Stimulated activated CD8-positive, alpha-beta memory T cell treated with anti-CD3 and anti-CD28 coated beads, Interleukin-15, amount 100 ng/mL, for 4 hours (primary cell): ENCODE results near the gene DEGS2.

Source experiments
- DNase-seq, 2 donors: peaks; one replicate each; pipeline ENCODE4 v3.0.0-alpha.2; 2020; ENCODE audit warnings: low read depth in 2 of 2

Gene DEGS2

GRCh38 chr14:100132903-100133510 lies 26.4 kb downstream of the DEGS2 start:
- no peak for DNase-seq

GRCh38 chr14:100132161-100132902 lies 27.1 kb downstream of the DEGS2 start:
- DNase-seq, result no peak

GRCh38 chr14:100131181-100131580 lies 28.3 kb downstream of the DEGS2 start:
- no peak for DNase-seq

GRCh38 chr14:100130521-100130920 lies 28.9 kb downstream of the DEGS2 start:
- no peak for DNase-seq

DNA sequence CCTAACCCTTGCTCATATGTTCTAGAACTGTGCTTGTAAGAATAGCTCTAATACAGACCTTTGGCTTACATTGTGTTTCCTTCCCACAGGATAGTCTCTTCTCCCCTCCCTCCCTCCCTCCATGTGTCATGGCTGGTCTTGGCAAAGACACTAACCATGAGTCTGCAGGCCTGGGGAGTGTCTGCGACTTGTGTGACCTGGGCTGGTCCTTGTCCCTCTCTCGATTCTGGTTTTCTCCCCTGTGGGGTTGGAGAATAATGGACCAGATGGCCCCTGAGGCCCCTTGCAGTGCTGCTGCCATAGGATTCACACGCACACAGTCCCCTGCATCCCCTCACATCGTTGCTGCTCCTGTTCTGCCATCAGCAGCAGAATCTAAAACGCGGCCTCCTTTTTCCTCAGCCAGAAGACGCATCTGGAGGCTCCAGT lies 30.3 kb downstream of the DEGS2 start:
- DNase-seq, result no peak

GRCh38 chr14:100128688-100129087 lies 30.8 kb downstream of the DEGS2 start:
- DNase-seq, result no peak

- no peak for DNase-seq
Observed at GRCh38 chr14:100127853-100128455, 31.5 kb downstream of the DEGS2 start.

DNA sequence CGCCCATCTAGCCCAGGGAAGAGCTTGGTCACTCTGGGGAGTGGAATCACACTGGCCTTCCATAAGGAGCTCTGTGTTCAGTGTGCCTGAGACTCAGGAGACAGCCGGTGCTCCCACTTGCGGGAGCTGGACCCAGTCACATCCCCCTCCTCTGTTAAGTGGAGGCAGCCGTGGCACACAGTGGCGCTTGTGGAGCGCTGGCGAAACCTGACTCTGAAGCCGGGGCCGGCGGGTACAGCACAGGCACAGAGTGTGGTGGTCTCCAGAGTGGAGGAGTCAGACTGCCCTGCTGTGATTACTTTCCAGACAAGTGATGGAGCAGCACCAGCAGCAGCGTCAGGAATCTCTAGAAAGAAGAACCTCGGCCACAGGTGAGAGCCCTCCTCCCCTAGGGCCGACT lies 33.0 kb downstream of the DEGS2 start:
- DNase-seq, result no peak

DNA sequence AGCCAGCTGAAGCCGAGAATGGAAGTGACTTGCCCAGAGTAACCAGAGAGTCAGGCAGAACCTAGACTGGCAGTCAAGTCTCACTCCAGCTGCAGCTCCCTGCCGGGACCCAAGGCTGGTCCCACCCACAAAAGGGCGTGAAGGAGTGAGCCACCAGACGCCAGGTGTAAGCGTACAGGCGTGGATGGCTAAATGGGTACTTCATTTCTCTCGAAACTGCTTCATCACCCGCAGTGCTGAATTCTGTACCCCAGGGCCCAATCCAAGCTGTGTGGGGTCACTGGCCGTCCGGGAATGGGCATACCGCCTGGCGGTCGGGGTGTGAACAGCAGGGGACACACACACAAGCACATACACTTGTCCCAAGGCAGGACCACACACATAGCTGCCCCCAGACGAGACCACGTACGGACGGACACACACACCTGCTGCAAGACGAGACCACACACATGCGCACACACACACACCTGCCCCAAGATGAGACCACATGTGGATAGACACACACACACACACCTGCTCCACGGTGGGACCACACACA lies 34.8 kb downstream of the DEGS2 start:
- DNase-seq, result no peak

- no peak for DNase-seq
Observed at GRCh38 chr14:100123618-100124017, 35.8 kb downstream of the DEGS2 start.

GRCh38 chr14:100122481-100123223 lies 36.8 kb downstream of the DEGS2 start:
- no peak for DNase-seq

- DNase-seq, result no peak
Observed at GRCh38 chr14:100121643-100122480, 37.6 kb downstream of the DEGS2 start.

DNA sequence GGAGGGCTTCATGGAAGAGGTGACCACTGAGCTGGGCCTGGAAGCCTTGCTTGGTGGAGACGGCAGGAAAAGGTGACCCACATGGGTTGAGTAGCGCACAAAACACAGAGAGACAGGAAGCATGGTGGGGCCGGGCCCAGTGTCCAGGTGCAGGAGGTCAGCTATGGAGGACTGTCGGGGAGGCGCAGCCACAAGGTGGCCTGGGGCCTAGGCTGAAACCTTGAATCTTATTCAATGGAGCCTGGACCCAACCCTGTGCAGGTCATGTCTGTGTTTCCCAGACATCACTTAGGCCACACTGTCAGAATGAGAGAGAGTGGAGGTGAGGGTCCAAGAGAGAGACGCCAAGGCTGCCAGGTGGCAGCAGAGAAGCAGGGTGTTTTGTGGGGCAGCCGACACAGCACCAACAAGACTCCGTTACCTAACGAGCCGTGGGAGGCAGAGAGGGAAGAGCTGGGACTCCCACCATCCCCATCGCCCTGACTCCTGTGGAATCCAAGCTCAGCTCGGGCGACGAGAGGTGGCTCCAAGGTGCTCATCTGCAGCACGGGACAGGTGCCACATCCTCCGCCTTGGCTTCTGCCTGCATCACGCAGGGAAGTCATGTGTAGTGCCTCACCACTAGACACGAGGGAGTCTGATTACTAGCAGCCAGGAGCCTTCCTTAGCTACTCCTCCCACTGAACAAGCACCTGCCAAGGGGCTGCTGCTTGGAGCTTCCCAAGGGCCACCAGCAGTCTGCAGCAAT lies 38.7 kb downstream of the DEGS2 start:
- DNase-seq, result no peak

DNA sequence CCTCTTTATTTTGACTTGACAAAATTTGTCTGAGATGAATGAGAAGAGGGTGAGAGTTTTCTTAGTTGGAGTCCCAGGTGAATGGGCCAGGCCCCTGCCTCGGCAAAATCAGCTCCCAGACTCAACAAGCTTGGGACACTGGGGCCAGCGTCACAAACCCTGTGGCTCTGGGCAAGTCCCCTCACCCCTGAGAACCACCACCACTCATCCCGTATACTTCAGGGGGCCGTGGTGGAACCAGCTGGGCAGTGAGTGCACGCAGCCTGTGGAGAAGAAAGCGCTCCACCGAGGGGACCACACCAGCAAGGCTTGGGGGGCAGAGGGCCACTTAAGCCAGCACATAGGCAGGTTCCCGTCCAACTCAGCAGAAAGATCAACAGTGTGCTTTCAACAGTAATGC lies 40.2 kb downstream of the DEGS2 start:
- no peak for DNase-seq

- no peak for DNase-seq
Observed at GRCh38 chr14:100118396-100119011, 40.9 kb downstream of the DEGS2 start.

- DNase-seq, result no peak
Observed at GRCh38 chr14:100117633-100118395, 41.6 kb downstream of the DEGS2 start.

DNA sequence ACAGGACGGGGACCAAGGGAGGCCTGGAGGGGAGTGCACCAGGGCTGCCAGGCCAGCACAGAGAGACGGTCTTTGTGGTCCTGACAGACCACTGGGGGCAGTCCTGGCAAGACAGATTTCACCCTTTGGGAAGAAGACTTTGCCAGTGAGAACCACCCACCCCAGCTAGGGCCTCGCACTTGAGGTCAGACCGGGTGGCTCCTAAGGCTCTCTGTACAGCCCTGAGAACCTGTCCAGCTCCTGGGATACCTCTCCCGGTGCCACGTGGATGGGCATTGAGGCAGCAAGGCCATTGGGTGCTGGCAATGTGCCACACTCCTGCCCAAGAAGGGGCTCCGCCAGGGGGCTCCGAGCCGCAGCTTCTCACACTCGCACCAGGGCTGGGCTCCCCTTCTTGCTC lies 42.4 kb downstream of the DEGS2 start:
- no peak for DNase-seq

- no peak for DNase-seq
Observed at GRCh38 chr14:100116134-100116533, 43.3 kb downstream of the DEGS2 start.

DNA sequence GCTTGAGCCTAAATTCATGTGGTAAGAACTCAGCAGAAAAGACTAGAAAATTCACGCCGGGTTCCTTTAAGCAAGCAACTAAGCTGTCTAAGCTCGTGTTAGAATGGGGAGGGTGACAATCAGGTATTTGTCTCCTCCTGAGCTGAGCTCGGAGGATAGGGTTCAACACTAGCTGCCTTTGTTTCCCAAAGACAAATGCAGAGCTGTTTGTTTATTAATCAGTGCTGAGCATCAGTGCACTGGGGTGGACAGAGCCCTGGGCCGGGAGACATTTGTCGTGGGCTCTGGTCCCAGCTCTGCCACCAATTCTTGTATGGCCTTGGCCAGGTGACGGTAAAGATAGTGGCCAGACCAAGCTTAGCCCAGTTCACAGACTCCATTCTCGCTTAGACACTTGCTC lies 43.7 kb downstream of the DEGS2 start:
- no peak for DNase-seq
